Esophagus squamous epithelium (tissue), 4 donors: Measurements from ENCODE around the gene ARMC9.

Experiments used
- POLR2A ChIP-seq, 4 donors: fragments of 450-650 bp; IDR thresholded peaks; one replicate each; pipeline ENCODE4 v1.6.1; 2017; ENCODE audit warnings: antibody characterized with exemption in 4 of 4, mild to moderate bottlenecking in 4 of 4, moderate library complexity in 3 of 4
- TF ChIP-seq, protein P1 (sequence below), 6 experiments: fragments of 450-650 bp in 4 of 6; fragments of 200-600 bp in 2 of 6; sonication (generic) in 2 of 6; IDR thresholded peaks; one replicate each; pipeline ENCODE4 v1.5.1; 2016 to 2019; ENCODE audit warnings: antibody characterized with exemption in 6 of 6, mild to moderate bottlenecking in 4 of 6, moderate library complexity in 4 of 6

- TF ChIP-seq, protein P1, sequence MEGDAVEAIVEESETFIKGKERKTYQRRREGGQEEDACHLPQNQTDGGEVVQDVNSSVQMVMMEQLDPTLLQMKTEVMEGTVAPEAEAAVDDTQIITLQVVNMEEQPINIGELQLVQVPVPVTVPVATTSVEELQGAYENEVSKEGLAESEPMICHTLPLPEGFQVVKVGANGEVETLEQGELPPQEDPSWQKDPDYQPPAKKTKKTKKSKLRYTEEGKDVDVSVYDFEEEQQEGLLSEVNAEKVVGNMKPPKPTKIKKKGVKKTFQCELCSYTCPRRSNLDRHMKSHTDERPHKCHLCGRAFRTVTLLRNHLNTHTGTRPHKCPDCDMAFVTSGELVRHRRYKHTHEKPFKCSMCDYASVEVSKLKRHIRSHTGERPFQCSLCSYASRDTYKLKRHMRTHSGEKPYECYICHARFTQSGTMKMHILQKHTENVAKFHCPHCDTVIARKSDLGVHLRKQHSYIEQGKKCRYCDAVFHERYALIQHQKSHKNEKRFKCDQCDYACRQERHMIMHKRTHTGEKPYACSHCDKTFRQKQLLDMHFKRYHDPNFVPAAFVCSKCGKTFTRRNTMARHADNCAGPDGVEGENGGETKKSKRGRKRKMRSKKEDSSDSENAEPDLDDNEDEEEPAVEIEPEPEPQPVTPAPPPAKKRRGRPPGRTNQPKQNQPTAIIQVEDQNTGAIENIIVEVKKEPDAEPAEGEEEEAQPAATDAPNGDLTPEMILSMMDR (IDR thresholded peaks at IDR 0.05), result no peak
- no peak for TF ChIP-seq POLR2A (IDR thresholded peaks at IDR 0.05)
Observed at GRCh38 chr2:231353469-231353868, 155.0 kb downstream of the ARMC9 start.
